ENCODE data around the gene ARHGAP32.
"Not testable (repeated sequence)": the region's sequence is repeated elsewhere in the genome, so short reads cannot be mapped to it uniquely, and the experiment has no call there.

ARHGAP32 gene

GRCh38 chr11:128931066-128931465 is 261.1 kb downstream of the ARHGAP32 start:
- no peak for DNase-seq (ENCODE audit: low read depth)

- DNase-seq (ENCODE audit: low read depth) = no peak
Observed at GRCh38 chr11:128929991-128930390, 262.1 kb downstream of the ARHGAP32 start.

DNA sequence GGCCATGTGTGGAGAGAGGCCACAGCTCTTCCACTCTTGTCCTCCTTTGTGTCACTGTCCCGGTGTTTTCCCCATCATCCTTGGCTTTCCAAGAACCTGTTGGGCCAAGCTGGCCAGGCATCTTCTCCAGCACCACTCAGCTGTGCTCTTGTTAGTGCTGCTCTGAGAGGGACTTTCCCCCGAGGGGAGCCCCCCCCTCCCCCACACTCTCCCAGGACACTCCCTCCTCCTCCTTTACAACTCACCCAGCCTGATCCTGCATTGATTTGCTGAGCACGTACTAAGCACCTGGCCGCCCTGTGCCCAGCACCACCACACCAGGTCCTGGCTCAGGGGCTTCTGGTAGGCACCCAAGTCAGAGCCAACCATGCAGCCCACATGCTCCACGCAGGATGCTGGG is 262.7 kb downstream of the ARHGAP32 start:
- DNase-seq (ENCODE audit: low read depth) = no peak

DNA sequence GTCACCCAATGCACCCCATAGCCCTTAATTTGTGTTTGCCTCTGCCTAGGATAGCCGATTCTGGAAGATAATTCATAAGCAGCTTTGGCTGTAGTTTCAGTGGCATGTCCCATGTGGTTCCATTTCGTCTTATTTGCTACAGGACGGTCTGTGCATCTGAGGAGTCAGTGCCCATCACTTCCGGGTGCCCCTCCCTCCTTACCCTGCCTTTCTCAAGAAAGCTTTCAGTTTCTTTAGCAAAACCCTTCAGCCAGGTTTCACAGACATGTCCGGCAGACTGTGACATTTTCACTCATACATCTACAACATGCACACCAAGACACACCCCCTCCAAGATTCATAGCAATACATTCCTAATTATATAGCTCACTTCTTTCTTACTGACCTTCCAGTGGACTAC is 263.7 kb downstream of the ARHGAP32 start:
- no peak for DNase-seq (ENCODE audit: low read depth)

DNA sequence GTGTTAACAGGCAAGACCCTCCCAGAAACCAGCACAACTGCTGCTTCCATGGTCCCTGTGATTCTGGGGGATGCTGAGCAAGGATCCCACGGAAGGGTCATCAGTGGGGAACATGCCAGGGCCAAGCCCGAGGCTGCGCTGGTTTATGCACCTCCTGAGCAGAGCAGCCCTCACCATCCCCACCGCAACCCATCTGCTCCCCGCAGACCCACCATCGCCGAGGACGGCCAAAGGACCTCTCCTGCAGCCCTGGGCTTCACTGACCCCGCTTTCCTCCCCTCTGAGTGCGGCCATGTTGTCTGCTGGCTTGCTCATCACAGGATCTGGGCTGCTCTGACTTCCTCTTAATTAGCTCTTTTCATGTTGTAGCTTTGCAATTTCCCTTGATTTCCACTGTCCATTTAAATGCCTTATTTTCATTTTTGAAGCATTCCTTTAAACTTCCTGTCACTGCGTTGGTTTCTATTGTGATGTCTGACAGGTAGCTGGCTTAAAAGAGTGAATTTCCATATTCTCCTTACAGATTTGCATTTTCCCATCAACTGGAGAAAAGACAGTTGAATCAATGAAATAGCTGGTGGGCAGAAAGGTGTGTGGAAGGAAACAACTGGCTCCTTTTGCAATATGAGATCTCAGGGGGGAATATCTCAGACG is 264.3 kb downstream of the ARHGAP32 start:
- no peak for DNase-seq (ENCODE audit: low read depth)

DNA sequence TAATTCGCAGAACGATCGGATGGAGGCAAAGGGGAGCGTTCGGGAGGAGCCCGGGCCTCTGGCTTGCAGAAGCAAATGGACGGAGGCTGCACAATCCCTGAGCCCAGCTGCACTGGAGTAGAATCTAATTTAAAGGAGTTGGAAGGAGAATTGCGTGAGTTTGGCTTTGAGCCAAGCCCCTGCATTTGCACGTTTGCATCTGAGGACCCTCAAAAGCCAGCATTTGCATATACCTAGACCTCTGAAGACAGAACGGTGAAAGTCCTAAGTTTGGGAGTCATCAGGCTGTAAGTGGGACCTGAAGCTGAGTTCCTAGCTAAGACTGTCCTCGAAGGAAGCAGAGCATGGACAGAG is 265.0 kb downstream of the ARHGAP32 start:
- no peak for DNase-seq (ENCODE audit: low read depth)

GRCh38 chr11:128926437-128927107 is 265.6 kb downstream of the ARHGAP32 start:
- no peak for DNase-seq (ENCODE audit: low read depth)

DNA sequence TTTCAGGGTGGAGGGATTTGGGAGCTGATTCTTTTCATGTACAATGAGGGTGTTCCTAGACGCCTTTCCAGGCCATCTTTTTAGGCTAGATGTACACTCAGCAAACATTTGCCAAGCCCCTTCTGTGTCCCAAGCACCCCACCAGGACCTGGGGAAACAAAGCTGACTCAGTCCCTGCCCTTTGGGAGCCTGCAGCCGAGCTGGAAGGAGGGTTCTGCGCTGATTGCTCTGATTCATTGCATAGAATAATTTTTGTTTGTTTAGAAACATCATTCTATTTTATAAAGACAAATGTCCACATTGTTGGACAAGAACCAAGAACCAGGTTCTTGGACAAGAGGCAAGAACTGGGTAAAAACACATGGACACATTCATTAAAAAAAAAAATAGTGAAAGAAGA is 266.1 kb downstream of the ARHGAP32 start:
- DNase-seq (ENCODE audit: low read depth) = no peak

GRCh38 chr11:128925250-128925600 is 266.9 kb downstream of the ARHGAP32 start:
- no peak for DNase-seq (ENCODE audit: low read depth)

DNA sequence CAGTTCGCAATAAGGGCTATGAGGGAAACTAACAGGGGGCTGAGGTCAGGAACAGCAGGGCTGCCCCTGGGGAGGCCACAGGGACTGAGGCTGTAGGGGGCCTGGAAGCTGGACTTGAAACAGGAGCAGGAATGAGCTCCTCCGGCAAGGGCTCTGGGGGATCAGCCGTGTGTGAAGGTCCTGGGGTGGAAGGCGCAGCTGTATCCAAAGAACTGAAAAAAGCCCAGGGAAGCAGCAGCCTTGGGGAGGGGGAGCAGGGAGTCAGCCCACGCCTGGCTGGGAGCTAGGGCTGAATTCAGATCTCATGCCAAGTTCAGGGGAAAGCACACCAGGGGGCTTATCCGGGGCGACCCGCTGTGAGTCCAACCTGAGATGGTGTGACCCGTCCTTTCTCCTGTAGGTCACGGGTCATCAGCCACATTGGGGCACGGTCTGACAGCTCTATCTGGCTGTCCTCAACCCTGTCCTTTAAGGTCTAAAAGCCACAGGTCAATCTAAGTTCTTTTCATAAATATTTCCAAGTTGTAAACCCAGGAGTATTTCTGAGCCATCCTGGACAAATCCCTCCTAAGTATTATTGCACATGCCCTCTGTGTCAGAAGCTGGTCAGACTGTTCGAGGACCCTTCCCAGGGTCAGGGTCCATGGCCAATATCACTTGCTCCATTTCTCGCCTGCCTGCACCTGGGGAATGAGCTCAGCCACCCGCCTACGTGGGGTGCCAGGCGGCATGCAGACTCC is 267.4 kb downstream of the ARHGAP32 start:
- DNase-seq (ENCODE audit: low read depth) = no peak

DNA sequence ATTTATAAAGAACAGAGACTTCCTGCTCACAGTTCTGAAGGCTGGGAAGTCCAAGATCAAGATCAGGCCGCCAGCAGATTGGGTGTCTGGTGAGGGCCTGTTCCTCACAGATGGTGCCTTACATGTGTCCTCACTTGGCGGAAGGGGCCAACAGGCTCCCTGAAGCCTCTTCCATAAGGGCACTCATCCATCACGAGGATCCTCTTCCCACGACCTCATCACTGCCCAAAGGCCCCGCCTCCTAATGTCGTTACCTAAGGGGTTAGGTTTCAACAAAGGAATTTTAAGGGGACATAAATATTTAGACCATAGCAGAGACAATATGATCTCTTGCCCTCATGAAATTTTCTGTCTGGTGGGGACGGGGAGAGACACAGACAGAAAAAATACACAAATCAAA is 268.0 kb downstream of the ARHGAP32 start:
- DNase-seq (ENCODE audit: low read depth) = no peak

DNA sequence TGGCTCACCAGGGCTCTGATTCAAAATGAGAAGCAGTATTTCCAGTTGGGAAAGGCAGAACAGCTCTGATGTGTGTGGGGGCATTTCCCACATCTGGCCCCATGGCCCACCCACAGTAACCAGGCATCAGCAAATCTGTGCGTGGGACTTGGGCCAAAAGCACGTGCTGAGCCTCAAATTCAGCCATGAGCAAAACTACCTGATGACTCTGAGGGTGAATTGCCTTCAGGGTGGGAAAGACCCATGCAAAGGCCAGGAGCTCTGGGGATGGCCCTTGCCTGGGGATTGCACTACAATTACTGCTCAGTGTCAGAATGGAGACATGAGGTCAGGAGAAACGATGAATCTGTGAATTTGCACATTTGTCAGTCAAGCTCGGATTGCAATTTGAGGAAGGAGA is 270.3 kb downstream of the ARHGAP32 start:
- DNase-seq (ENCODE audit: low read depth) = no peak

DNA sequence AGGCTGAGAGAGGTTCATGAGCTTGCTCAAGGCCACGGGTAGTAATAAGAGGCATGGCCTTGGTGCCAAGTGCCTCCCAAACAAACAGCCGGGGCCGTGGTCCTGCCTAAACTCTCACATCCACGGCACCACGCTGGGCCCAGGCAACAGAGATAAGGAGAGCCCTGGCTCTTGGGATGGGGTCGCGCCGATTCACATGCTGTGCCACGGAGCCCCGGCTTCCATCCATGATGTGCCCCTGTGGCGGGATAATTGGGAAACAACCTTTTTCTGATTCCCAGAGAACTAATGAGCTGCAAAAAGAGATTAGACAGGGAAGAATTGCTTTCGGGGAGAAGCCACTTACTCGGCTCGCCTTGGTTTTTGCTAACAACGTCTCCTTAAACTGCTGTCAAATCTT is 271.5 kb downstream of the ARHGAP32 start:
- DNase-seq (ENCODE audit: low read depth) = no peak

- DNase-seq (ENCODE audit: low read depth) = not testable (repeated sequence)
Observed at GRCh38 chr11:128919635-128920034, 272.5 kb downstream of the ARHGAP32 start.

DNA sequence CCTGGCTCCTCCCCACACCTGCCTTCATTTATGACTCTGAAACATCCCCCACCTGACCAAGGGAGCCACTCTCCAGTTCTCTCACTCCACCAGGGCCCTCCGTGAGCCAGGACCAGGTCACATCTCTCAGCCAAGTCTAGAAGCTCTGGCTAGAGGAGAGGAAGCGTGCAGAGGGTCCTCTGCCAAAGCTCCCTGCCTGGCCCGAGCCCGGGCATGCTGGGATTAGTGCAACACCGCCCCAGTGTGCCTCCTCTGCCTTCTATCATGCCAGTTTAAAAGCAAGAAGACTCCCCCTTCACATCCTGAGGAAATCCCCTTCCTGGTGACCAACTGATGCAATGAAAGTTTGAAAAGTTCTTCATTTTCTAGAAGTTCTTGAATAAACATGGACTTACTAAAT is 272.9 kb downstream of the ARHGAP32 start:
- no peak for DNase-seq (ENCODE audit: low read depth)

GRCh38 chr11:128917144-128917724 is 274.9 kb downstream of the ARHGAP32 start:
- DNase-seq (ENCODE audit: low read depth) = no peak

GRCh38 chr11:128916681-128917080 is 275.4 kb downstream of the ARHGAP32 start:
- DNase-seq (ENCODE audit: low read depth) = no peak

DNA sequence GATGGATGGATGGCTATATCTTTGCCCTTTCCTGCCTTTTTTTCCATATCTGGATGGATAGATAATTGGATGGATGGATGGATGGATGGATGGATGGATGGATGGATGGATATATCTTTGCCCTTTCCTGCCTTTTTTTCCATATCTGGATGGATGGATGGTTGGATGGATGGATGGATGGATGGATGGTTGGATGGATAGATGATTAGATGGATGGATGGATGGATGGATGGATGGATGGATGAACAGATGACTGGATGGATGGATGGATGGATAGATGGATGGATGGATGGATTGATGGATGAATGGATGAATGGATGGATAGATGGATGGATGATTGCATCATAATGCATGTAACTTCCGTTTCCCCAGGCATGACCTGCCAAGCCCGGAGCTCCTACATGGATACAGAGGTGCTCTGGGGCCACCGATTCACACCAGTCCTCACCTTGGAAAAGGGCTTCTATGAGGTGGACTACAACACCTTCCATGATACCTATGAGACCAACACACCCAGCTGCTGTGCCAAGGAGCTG is 276.0 kb downstream of the ARHGAP32 start:
- DNase-seq (ENCODE audit: low read depth) = no peak

DNA sequence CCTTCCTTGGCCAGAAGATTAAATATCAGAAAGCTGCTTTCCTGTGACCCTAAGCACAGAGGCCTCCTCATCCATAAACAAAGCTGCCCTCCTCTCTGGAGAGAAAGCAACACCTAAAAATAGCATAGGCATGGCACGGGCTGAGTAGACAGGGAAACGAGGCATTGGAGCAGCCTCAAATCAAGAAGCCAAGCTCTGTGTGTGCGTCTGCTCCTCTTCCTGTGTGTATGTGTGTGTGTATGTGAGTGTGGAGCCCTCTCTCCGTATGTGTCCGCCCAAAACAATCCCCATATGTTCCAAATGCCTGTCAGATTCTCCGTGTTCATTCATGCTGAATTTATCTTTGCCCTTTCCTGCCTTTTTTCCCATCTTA is 277.0 kb downstream of the ARHGAP32 start:
- DNase-seq (ENCODE audit: low read depth) = no peak

Measured in stimulated activated CD8-positive, alpha-beta memory T cell treated with anti-CD3 and anti-CD28 coated beads, Interleukin-15, amount 100 ng/mL, for 24 hours (primary cell).